Skeletal muscle satellite cell (primary cell): ENCODE data around the gene NISCH.

Source experiments
- H3K27me3 ChIP-seq: 2 replicates; pipeline ENCODE4 v1.7.0; 2013; ENCODE audit warnings: low read length; ENCODE audit not compliant: control insufficient read depth, insufficient read depth
- H3K36me3 ChIP-seq: 2 replicates; pipeline ENCODE4 v1.7.0; 2013; ENCODE audit warnings: mild to moderate bottlenecking, control low read depth, low read length; ENCODE audit not compliant: insufficient read depth
- H3K4me1 ChIP-seq: 2 replicates; pipeline ENCODE4 v1.7.0; 2013; ENCODE audit warnings: low read length; ENCODE audit not compliant: control insufficient read depth, insufficient read depth
- H3K4me2 ChIP-seq: 2 replicates; pipeline ENCODE4 v1.7.0; 2013; ENCODE audit warnings: mild to moderate bottlenecking, low read length
- H3K4me3 ChIP-seq: 2 replicates; pipeline ENCODE4 v1.7.0; 2013; ENCODE audit warnings: low read length
- H3K9ac ChIP-seq: 2 replicates; pipeline ENCODE4 v1.7.0; 2013; ENCODE audit warnings: mild to moderate bottlenecking, low read depth, low read length, moderate library complexity
- H3K9me3 ChIP-seq: replicated peaks from 2 replicates; pipeline ENCODE4 v1.7.0; 2013; ENCODE audit warnings: mild to moderate bottlenecking, control low read depth, low read length

NISCH gene

DNA sequence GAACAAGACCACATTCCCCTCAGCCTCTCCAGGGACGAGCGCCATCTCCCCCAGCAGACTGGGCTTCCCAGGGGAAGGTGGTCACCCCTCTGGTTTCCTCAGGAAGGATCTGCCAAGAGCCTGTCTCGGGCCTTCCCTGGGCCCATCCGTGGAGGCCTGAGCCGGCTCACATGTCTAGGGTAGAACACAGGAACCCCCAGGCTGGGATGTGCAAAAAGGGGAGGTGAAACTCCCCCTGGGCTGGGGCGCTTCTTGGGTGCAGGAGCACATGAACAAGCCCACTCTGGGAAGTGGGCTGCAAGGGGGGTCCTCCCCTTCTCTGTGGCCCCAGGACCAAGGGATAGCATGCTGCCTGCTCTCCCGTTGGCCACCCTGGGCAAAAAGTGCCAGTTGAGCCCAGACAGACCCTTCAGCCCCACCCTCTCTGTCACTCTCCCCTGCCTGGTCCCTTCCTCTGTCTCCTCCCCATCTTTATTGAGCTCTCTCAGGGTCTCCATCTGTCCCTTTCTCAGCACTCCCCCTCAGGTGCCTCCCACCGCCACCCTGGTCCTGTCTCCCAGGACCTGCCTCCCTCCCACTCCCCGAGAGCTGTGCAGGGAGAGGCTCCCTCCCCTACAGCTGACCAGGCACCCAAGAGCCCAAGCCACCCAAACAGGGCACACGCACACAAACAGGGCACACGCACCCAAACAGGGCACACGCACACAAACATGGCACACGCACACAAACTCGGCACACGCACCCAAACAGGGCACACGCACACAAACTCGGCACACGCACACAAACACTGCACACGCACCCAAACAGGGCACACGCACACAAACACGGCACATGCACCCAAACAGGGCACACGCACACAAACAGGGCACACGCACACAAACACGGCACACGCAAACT is 11.4 kb upstream of the NISCH start:
- Histone ChIP-seq H3K4me1 (no peaks in the 10 kb centered on the region), H3K9ac (no peak overlapping the region), H3K4me2 (no peak overlapping the region), H3K9me3 (no peaks in the 10 kb centered on the region), H3K4me3 (no peak overlapping the region), H3K36me3 (no peaks in the 10 kb centered on the region), H3K27me3 (no peaks in the 10 kb centered on the region)

DNA sequence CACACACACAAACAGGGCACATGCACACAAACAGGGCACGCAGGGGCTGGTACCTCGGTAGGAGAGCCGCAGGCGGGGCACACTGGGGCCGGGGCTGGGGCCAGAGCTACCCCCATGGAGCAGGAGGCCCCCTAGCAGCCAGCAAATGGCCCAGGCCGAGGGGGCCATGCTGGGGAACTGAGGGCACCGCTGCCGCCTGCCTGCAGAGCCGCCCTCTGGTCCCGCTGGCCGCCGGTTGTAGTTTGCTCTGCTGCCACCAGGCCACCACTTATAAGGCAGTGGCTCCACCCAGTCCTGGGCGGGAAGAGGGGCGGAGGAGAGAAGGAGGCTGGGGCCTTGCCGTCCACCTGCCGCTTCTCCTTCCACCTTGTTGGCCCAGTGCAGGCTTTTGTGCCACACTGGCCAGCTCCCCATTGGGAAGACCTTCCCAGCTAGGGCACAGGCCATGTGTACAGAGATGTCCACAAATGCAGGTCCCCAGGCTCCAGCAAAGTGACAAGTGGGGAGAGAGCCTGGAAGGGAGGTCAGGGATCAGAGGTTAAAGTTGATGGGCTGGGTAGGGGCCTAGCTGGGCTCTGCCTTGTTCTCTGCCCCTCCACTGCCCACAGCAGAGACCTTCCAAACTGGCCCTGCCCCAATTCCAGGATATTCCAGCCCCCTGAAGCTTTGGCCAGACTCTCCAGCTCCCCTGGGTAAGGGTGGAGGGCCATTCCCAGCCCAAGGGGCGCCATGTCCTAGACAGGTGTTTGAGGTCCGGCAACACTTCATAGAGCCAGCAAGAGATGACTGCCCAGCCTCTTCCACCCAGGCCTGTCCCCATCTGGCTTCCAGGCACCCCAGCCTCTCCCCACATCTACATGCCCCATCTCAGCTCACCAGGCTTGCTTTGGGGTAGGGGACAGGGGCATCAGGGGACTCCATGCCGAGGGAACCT is 10.3 kb upstream of the NISCH start, which contains the start of gene SEMA3G:
Gene SEMA3G (minus strand): TSS at position 244 of the 934 bp plus-strand sequence. CDS start 76 bp downstream, at position 168.
- Histone ChIP-seq H3K36me3 (no peaks in the 10 kb centered on the region), H3K4me3 (no peak within 1 kb of the TSS), H3K27me3 (no peaks in the 10 kb centered on the region), H3K4me1 (peaks cover 5% of the 10 kb centered on the region), H3K9ac (no peak within 1 kb of the TSS), H3K9me3 (no peaks in the 10 kb centered on the region), H3K4me2 (peak within 1 kb of the TSS; percentile 56)

DNA sequence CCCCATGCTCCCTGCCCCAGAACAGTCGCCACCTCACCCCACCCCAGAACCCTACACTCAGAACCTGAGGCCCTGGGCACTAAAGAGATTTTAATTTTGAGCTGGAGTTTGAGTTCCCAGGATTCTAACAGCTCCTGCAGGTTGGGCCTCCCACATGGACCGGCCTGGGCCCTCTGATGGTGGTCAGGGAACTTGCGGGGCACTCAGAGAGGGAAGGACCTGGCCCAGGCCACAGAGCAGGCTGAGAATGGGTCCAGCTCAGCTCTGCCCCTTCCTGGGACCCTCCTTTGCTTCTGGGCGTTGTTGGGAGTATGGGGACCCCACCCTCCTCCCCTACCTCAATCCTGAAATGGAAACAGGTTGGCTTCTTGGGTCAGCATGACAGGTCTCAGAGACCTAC is 9.4 kb upstream of the NISCH start:
- H3K4me2 ChIP-seq: no peak overlapping the region
- H3K9ac ChIP-seq: no peak overlapping the region
- no peaks in the 10 kb centered on the region for H3K27me3 ChIP-seq
- no peaks in the 10 kb centered on the region for H3K9me3 ChIP-seq
- peaks cover 12% of the 10 kb centered on the region for H3K4me1 ChIP-seq
- no peak overlapping the region for H3K4me3 ChIP-seq
- H3K36me3 ChIP-seq: no peaks in the 10 kb centered on the region

DNA sequence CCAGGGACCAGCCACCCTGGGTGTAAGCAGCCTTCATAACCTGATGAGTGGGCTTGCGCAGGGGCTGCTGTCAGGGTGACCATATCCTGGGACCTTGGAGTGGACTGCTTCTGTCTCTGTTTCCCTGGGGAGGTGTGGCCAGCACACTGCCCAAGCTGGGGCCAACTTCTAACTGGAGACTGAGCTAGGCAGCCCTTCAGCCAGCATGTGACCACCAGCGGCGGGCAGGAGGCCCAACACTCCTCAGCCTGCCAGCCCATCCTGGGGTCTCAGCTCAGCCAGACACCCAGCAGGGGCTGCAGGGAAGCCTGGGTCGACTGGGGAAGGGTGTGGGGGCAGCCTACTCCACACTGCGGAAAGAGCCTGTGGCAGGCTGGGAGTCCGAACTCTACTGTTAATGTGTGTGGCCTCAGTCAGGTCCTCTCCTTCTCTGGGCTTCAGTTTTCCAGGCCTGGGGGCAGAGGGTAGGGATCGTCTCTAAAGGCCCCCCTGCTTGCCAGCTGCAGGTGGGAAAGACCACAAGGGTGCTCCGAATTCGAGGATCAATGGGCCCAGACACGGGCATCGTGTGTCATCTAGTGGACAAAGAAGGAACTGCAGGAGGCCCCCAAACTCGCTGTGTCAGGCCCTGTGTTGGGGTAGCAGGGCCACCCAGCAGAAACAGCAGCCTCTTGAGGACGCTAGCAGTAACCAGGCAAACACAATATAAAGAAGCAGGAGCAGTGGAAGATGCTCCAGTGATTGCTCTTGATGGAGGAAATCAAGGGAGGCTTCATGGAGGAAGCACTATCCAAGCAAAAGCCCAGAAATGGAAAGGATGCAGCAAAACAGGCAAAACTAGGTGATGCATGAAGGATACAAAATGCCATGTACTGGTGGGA is 8.5 kb upstream of the NISCH start:
- H3K4me1 ChIP-seq: peaks cover 12% of the 10 kb centered on the region
- H3K9me3 ChIP-seq: no peaks in the 10 kb centered on the region
- no peak overlapping the region for H3K4me2 ChIP-seq
- no peak overlapping the region for H3K4me3 ChIP-seq
- no peak overlapping the region for H3K9ac ChIP-seq
- no peaks in the 10 kb centered on the region for H3K36me3 ChIP-seq
- H3K27me3 ChIP-seq: no peaks in the 10 kb centered on the region

DNA sequence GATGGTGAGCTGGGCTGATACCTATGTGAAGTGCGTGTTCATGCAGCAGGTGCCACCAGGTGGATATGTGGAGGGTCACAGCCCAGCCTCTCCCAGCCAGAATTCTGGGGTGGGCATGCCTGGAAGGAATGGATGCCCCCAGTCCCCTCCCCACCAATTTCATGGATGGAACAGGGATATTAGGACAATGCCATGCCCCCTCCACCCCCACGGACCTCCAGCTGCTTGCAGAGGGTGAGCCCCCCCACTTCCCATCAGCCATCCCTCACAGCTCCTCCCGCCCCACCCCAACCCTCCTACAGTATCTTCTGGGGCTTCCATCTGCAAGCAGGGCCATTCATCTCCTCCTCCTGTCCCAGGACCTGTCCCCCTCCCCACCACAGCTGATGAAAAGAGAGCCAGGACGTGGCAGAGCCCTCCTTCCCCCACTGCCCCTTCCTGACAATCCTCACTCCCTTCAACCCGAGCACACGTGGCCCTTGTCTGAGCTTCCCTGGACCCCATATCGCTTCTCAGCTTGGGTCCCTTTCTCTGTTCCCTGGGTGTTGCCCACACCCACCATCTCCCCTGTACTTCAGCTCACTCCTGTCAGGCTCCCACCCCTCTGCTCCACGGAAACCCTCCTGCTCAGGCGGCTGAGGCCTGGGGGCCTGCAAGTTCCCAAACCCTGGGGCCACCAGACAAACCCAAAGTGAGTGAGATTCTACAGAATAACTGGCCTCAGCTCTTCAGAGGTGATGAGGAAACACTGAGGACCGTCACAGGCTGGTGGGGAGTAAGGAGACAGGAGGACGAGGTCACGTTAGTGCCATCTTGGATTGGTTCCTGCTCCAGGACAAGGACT is 7.7 kb upstream of the NISCH start:
- Histone ChIP-seq H3K9me3 (no peaks in the 10 kb centered on the region), H3K4me1 (peaks cover 15% of the 10 kb centered on the region), H3K27me3 (no peaks in the 10 kb centered on the region), H3K4me2 (no peak overlapping the region), H3K4me3 (no peak overlapping the region), H3K9ac (no peak overlapping the region), H3K36me3 (no peaks in the 10 kb centered on the region)

DNA sequence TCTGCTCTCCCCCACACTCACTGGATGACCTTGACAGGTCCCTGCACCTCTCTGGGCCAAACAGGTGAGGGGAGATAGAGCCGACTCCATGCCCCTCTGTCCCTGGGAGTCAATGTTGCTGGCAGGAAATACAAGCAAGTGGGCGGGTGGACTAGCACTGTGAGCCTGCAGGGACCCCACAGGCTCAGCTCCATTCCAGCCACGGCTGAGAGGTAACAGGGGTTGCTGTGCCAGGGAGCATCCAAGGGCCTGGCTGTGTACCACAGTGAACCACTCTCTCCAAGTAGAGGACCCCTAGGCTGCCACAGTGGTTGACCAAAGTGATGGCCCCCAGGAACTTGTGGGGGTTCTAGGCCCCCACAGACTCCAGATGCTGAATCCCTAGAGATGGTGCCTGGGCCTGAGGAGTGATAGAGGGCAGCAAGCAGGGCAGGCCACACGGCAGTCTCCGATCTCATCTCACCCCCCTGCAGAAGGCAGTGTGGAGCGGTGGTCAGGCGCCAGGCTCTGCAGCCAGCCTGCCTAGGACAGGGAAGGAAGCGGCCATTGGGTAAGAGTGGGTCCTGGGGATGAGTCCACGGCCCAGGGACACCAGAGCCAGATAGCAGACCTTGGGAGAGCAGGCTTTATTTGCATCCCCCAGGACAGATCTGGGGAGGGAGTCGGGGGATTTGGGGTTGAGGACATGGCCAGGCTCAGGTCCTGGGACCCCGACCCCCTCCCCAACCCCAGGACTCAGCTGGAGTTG is 4.7 kb upstream of the NISCH start:
- Histone ChIP-seq H3K36me3 (no peaks in the 10 kb centered on the region), H3K4me1 (peaks cover 31% of the 10 kb centered on the region), H3K27me3 (no peaks in the 10 kb centered on the region), H3K4me2 (no peak overlapping the region), H3K9me3 (no peaks in the 10 kb centered on the region), H3K4me3 (no peak overlapping the region), H3K9ac (no peak overlapping the region)

DNA sequence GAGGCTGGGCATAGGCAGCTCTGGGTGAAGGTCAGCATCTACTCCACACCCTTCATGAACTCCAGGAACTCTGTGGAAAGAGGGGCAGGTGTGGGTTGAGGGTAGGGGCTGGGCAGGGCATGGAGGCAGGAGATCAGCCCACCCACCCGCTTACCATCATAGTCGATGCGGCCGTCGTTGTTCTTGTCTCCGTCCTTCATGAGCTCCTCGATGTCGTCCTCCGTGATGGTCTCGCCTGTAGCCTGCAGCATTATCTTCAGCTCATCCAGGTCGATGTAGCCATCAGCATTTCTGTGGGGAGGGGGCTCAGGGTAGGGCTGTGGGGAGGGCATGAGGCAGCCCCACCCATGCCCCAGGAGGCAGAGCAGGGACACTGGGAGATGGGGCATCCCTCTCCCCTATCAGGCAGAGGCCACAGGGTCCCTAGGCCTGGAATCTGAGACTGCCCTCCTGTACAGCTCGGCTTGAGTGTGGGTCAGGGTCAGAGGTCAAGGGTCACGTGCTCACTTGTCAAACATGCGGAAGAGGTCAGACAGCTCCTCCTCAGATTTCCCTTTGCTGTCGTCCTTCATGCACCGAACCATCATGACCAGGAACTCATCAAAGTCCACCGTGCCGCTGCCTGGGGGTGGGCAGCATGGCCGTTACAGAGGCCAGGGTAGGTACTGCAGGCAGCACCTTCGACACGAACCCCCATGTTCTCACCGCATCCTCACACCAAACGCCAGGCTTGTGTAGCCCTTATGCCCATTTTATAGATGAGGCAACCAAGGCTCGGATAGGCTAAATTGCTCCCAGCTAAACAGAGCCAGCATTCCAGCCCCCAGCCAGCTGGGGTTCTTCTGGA is 3.9 kb upstream of the NISCH start:
- Histone ChIP-seq H3K9ac (no peak overlapping the region), H3K4me3 (no peak overlapping the region), H3K9me3 (no peaks in the 10 kb centered on the region), H3K27me3 (no peaks in the 10 kb centered on the region), H3K4me1 (peaks cover 31% of the 10 kb centered on the region), H3K4me2 (no peak overlapping the region), H3K36me3 (no peaks in the 10 kb centered on the region)

DNA sequence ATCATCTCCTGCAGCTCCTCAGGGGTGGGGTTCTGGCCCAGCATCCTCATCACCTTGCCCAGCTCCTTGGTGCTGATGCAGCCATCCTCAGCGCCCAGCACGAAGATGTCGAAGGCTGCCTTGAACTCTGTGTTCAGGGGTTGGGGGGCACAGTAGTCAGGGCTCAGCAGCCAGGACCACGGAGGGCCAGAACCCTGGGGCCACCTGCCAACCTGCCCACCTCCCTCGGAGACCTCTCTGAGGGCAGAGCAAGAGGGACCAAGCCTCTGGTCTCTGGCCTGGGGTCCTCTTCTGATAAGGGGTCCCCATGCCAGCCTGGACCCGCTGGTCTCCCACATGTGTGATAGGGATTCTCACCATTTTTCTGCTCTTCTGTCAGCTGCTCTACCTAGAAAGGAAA is 3.3 kb upstream of the NISCH start:
- Histone ChIP-seq H3K4me2 (no peak overlapping the region), H3K27me3 (no peaks in the 10 kb centered on the region), H3K9me3 (no peaks in the 10 kb centered on the region), H3K4me1 (peaks cover 37% of the 10 kb centered on the region), H3K9ac (no peak overlapping the region), H3K4me3 (no peak overlapping the region), H3K36me3 (no peaks in the 10 kb centered on the region)

DNA sequence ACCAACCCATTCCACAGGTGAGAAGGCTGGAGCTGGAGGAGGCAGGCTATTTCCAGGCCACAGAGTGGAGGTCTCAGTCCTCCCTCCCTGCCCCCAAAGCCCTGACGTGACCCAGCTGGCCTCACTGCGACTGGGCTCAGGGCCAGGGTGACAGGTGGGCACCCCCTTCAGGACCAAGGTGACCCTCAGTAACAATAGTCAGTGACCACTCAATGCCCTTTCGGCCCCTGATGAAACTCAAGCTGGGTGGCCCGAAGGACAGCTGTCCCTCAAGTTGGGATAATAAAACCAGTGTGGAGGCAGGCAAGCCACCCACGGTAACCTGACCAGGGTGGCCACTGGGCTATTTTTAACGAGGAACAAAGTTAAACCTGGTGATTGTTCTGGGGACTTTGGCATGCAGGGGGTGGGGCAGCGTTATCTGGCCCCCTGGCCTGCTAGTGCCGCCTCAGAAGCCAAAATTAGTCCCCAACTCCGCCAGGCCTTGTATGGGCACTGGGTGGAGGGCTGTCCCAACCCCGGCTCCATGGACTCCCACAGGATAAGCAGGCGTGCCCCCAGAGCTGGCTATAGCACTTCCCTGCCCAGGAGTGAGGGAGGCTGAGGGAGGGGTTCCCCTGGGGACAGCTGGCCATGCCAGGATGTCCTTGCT is 2.7 kb upstream of the NISCH start:
- H3K4me3 ChIP-seq: no peak overlapping the region
- H3K4me1 ChIP-seq: peaks cover 39% of the 10 kb centered on the region
- H3K9ac ChIP-seq: no peak overlapping the region
- no peak overlapping the region for H3K4me2 ChIP-seq
- no peaks in the 10 kb centered on the region for H3K9me3 ChIP-seq
- no peaks in the 10 kb centered on the region for H3K27me3 ChIP-seq
- H3K36me3 ChIP-seq: peaks cover 4% of the 10 kb centered on the region
